Body of pancreas (tissue), 4 donors: ENCODE measurements around the gene EMSY.

Experiments used
- POLR2A ChIP-seq, 3 donors: fragments of 450-650 bp; IDR thresholded peaks; one replicate each; pipeline ENCODE4 v1.6.1; 2016; ENCODE audit warnings: antibody characterized with exemption in 3 of 3, mild to moderate bottlenecking in 2 of 3
- TF ChIP-seq, protein P1 (sequence below), 7 experiments: fragments of 450-650 bp in 4 of 7; fragments of 200-600 bp in 3 of 7; sonication (generic) in 3 of 7; IDR thresholded peaks; one replicate each; pipeline ENCODE4 v1.5.1; 2016 to 2019; ENCODE audit warnings: antibody characterized with exemption in 7 of 7

DNA sequence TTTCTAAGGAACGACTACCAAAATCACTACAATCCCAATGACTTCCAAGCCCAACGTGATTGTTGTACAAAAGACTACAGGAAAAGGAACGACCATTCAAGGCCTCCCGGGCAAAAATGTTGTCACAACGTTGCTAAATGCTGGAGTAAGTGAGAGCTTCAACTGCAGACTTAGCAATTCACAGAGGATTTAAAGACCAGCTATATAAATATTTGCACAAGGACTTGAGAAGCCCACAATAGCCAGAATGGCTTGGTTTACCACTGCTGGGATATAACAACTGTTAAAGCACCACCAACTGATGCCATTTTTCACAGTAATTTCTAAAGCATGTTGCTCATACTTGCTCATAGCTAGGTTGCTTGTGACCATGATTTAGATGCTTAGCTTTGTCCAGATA, 78.3 kb downstream of the EMSY start:
- TF ChIP-seq, protein P1, sequence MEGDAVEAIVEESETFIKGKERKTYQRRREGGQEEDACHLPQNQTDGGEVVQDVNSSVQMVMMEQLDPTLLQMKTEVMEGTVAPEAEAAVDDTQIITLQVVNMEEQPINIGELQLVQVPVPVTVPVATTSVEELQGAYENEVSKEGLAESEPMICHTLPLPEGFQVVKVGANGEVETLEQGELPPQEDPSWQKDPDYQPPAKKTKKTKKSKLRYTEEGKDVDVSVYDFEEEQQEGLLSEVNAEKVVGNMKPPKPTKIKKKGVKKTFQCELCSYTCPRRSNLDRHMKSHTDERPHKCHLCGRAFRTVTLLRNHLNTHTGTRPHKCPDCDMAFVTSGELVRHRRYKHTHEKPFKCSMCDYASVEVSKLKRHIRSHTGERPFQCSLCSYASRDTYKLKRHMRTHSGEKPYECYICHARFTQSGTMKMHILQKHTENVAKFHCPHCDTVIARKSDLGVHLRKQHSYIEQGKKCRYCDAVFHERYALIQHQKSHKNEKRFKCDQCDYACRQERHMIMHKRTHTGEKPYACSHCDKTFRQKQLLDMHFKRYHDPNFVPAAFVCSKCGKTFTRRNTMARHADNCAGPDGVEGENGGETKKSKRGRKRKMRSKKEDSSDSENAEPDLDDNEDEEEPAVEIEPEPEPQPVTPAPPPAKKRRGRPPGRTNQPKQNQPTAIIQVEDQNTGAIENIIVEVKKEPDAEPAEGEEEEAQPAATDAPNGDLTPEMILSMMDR (IDR thresholded peaks at IDR 0.05): no peak
- TF ChIP-seq POLR2A (IDR thresholded peaks at IDR 0.05): no peak
